Superior temporal gyrus (tissue), 1 donor: ENCODE measurements around the gene FLRT2.

Experiments used
- DNase-seq: peaks from one replicate; pipeline ENCODE4 v3.0.0-alpha.2; 2016; ENCODE audit errors: extremely low spot score

FLRT2 gene

DNA sequence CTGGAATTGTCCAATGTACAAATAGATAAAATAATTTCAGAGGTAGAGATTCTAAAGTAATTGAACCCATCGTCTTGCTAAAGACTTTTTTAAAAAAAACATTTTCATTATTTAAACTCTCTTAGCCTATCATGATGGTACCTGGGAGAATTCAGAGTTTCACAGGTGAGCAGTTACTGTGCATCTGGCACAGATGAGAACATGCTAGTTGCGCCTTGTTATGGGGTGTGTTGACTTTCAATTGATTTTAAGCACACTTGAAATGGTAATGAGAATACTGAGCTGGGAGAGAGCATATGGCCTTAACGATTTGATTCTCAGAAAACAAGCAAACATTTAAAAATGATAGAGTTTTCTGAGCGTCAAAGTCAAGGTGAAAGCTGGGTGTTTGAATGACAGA lies 66.6 kb downstream of the FLRT2 start:
- no peak for DNase-seq

GRCh38 chr14:85597701-85598100 lies 67.8 kb downstream of the FLRT2 start:
- no peak for DNase-seq

DNA sequence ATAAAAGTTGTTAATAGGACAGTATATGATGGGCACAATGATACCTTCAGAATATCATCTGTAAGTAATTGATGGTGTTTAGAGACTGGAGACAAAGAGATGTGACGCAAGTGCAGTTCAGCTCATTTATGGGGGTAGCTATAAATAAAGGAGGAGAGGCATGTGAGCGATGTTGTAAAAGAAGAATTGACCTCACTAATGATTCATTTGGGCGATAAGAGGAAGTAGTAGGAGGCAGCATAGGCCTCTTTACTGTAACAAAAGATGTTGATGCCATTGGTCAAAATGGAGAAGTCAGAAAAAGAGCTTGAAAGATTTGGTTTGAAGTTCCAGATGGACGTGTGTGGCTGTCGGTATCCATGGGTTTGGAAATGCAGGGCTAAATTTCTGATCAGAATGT lies 70.0 kb downstream of the FLRT2 start:
- DNase-seq, result no peak

DNA sequence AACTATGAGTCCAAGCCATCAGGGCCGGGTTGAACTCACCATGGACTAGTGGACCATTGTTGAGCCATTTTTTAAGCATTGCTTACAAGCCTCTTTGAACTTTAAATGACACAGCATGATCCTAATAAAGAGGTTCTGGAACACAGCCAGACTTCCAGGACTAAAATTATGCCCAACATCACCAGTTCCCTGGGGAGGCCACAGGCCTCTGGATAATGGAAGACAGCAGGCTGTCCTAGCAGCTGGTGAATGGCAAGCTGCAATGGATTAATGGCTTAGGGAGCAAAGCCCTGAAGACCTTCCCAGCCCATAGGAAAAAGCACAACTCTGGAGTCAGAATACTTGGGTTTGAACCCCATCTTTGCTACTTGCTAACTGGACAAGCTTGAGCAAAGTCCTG lies 71.3 kb downstream of the FLRT2 start:
- DNase-seq, result no peak

GRCh38 chr14:85601690-85602089 lies 71.7 kb downstream of the FLRT2 start:
- no peak for DNase-seq

- no peak for DNase-seq
Measured at GRCh38 chr14:85602345-85602744, 72.4 kb downstream of the FLRT2 start.

DNA sequence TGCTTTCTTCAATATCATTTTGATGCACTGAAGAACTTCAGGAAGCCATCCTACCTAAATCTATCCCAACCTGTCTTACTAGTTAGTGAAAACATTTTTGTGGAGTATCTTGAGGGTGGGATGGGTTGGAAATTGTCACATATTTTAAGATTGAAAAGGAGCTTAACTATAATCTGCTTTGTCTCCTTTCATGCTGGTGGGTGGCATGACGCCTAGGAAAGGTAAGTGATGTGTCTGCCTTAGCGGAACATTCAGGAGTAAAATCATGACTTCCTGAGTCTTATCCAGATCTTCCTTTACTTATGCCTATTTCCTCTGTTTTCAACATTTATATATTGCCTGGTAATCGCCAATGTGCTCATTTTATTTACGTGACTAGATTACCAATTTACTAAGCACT lies 74.1 kb downstream of the FLRT2 start:
- DNase-seq, result no peak

GRCh38 chr14:85604714-85605113 lies 74.8 kb downstream of the FLRT2 start:
- DNase-seq, result no peak

DNA sequence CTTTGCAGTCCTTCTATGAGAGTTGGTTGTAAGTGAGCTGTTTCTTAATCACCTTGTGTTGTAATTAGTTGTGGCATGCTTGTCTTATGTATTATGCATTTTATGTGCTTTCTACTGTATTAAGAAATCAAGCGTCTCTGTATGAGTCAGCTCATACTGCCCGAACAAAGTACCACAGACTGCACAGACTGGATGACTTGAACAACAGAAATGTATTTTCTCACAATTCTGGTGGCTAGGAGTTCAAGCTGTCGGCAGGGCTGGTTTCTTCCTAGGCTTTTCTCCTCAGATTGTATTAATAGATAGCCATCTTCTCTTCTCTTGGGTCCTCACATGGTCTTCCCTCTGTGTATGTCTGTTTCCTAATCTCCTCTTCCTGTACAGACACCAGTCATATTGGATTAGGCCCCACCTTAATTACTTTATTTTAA lies 77.7 kb downstream of the FLRT2 start:
- no peak for DNase-seq

- DNase-seq, result no peak
Measured at GRCh38 chr14:85613496-85613895, 83.6 kb downstream of the FLRT2 start.

DNA sequence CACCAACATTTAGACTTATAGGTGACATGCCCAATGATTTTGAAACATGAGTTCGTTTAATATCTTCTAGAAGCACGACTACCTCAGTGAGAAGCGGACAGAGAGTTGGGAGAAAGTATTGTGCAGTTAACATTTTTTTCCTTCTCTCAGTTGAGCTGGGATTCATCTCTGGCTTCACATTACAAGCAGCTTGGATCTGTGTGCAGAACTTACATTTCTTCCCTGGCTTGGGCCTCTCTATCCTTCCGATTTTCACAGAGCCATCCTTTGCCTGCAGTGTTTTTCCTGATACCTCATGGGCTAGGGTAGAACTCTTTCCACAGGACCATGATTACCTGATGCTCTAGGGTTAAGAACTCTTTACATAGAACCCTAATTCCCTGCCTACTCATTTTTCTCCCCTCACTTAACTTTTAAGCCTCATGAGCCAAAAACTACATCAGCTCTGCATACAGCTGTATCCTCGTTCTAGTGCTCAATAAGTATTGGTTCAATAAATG lies 86.5 kb downstream of the FLRT2 start:
- no peak for DNase-seq

DNA sequence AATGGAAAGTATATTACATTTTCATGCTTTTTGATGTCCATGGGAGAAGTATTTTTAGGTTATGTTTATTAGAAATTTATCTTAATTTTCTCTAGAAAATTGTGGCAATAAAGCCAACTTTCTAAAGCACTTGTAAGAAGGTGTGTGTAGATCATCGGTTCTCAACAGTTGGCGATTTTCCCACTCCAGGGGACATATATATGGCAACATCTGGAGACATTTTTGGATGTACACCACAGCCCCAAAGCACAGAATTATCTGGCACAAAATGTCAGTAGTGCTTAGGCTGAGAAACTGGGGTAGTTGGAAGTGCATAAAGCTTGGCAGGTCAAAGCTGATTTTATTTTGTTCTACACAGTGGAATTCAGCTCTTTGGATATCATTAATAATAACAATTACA lies 86.9 kb downstream of the FLRT2 start:
- no peak for DNase-seq

DNA sequence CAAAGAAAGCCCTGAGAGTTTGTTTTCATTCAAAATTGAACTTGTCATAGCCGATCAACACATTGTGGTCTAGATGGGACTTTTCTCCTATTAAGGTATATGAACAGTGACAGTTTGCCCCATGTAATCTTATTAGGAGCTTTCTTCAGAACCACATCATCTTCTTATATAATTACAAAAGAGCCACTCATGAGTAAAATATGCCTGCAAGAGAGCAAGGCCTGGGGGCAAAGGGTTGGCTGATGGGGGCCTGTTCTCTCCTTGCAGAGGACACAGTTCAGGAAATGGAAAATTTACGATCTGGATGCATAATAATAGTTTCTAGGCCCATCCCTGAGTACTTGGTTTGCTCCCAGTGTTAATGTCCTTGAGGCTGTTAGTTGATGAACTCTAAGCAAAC lies 87.8 kb downstream of the FLRT2 start:
- DNase-seq, result no peak

DNA sequence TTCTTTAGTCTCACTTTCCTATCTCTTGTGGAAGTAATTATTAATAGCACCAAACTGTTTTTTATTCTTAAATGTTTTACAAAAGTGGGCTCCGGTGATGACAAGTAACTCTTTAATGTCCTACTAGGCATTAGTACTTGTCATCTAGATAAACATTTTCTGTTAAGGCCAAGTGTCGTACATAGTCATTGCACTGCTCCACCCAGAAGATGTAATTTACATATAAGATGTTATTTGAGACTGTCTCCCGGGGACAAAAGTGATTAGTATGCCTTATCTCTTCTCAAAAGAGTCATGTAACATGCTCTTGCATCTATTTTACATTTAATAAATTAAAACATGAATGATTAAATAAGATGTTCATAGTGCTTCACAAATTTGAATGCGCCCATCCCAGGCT lies 88.4 kb downstream of the FLRT2 start:
- DNase-seq, result no peak

- no peak for DNase-seq
Measured at GRCh38 chr14:85618978-85619377, 89.0 kb downstream of the FLRT2 start.

- no peak for DNase-seq
Measured at GRCh38 chr14:85619851-85620250, 89.9 kb downstream of the FLRT2 start.

- DNase-seq, result no peak
Measured at GRCh38 chr14:85620947-85621346, 91.0 kb downstream of the FLRT2 start.

GRCh38 chr14:85622106-85622505 lies 92.2 kb downstream of the FLRT2 start:
- DNase-seq, result no peak

DNA sequence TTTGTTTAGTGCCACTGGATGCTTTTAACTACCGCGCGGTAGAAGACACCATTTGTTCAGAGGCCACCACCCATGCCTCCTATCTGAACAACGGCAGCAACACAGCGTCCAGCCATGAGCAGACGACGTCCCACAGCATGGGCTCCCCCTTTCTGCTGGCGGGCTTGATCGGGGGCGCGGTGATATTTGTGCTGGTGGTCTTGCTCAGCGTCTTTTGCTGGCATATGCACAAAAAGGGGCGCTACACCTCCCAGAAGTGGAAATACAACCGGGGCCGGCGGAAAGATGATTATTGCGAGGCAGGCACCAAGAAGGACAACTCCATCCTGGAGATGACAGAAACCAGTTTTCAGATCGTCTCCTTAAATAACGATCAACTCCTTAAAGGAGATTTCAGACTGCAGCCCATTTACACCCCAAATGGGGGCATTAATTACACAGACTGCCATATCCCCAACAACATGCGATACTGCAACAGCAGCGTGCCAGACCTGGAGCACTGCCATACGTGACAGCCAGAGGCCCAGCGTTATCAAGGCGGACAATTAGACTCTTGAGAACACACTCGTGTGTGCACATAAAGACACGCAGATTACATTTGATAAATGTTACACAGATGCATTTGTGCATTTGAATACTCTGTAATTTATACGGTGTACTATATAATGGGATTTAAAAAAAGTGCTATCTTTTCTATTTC lies 93.2 kb downstream of the FLRT2 start:
- DNase-seq, result no peak

DNA sequence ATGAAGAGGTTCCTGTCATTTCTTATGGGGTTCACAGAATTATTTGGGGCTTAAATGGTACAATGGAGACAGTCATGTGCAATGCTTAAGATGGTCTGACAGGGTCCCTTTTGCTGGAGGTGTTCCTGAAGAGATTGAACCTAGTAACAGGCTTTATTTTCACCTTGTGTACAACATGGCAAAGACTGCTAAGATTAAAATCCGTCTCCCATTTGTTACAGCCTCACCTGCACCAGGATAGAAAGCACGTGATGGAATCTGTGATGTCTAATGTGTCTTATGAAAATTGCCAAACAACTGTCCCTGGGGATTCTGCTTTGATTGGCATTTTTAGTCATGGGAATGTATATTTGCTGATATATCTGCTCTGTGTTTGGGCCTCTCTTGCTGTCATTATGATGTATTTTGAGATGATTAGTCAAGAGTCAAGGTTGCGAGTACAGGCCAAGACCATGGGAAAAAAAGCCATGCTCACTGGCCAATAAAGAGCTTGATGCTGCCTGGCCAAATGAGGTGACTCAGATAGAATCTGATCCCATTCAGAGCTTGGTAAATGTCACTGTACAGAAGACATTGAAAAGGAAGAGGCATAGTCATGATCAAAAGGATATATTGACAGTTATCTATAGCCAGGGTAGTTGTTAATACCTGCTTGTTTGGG lies 96.1 kb downstream of the FLRT2 start:
- DNase-seq, result no peak

GRCh38 chr14:85634205-85634604 lies 104.3 kb downstream of the FLRT2 start:
- DNase-seq, result no peak

DNA sequence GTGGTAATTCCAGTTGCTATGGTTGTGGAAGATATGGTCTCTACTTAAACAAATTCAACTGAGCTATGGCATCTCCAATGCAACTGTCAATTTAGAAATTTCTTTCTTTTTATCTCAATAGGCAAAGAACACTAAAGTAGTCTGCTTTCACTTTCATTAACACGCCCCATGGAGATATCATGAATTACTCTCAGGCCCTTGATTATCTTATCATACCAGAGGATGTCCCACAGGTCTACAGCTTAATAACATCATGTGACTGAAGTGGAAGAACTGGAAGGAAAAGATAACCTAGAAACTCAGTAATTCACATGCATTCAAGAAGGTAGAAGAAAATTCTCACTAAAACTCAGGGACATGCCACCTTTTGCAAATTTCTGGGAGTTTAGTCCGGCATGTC lies 114.3 kb downstream of the FLRT2 start:
- no peak for DNase-seq

DNA sequence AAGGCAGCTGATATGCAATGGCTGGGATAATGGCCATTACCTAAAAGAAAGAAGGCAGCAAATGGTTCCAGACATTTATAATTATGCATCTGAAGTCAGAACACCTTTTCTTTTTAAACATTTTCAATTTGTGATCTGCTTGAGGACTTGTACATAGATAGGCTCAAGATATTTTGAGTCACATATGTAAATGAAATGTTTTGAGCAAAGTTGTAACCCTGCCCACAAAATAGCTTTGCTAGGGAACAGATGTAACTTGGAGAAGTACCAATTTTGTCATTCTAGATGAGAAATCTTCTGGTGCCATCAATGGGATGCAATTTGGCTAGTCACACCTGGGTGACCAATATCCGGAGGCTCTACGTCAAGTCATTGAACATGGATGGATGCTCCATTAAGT lies 123.1 kb downstream of the FLRT2 start:
- no peak for DNase-seq
